Daoy (cell line): Measurements from ENCODE around the gene ZNF664. TPM values are rescaled to one million over a fixed set of nuclear protein-coding genes. Genes with fewer than 3 reads are reported as not detected.
"Not testable (repeated sequence)": the region's sequence is repeated elsewhere in the genome, so short reads cannot be mapped to it uniquely, and the experiment has no call there.

Source experiments
- DNase-seq: peaks from one replicate; pipeline ENCODE4 v3.0.0-alpha.2; 2015; ENCODE audit warnings: low read depth
- total RNA-seq: library from RNA; depleted of rRNA; stranded (reverse); fragments of >200 nt; shearing (Covaris generic); gene quantifications from 2 replicates; pipeline ENCODE4 v1.2.3, GENCODE V29; 2014

Gene ZNF664
- total RNA-seq, 1 experiment from 2014 or later: 50.9 TPM

GRCh38 chr12:123941624-123942237, 31.3 kb upstream of the ZNF664 start:
- DNase-seq: no peak

GRCh38 chr12:123942238-123942653, 30.8 kb upstream of the ZNF664 start:
- peak; percentile 65 for DNase-seq

- DNase-seq: no peak
Observed at GRCh38 chr12:123942911-123943648, 29.9 kb upstream of the ZNF664 start.

GRCh38 chr12:123943816-123944215, 29.2 kb upstream of the ZNF664 start:
- DNase-seq: no peak

GRCh38 chr12:123944696-123945095, 28.3 kb upstream of the ZNF664 start:
- no peak for DNase-seq

DNA sequence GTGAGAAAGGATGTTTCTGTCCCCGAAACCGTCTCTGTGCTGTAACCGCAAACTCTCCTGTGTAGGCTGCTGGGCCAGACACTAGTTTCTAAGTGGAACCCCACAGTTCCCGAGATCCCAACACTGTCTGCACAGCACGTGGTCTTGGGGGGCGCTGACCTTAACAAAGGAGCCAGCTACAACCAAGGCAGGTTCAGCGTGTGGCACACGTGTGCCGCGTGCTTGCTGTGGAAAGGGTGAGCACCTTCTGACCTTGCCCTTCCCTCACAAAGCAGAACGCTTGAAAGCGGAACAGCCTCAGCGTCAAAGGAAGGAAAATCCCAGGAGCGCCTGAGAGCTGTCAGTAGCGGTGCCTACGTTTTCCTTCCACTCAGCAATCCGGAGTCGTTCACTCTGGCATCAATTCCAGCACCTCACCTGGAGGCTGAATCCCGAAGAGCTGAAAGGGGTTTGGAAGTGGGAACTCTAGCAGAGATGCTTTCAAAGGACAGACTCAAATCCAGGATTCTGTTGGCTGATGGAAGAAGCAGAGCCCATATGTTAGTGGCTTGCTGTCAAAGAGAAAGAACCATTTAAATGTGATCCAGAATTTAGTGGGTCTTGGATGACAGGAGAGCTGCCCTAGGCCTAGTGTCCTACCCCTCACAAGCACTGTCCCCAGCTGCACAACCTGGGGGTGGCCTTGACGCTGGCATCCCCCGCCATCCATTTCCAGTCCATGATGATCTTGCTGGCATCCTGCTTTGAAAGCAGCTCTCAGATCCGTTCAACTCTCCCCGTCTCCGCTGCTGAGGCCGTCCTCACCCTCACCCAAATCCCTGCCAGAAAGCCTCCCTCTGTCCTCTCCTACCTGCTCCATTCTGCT, 27.5 kb upstream of the ZNF664 start:
- DNase-seq: no peak

- DNase-seq: no peak
Observed at GRCh38 chr12:123946152-123946515, 26.9 kb upstream of the ZNF664 start.

- not testable (repeated sequence) for DNase-seq
Observed at GRCh38 chr12:123946516-123947505, 26.2 kb upstream of the ZNF664 start.

DNA sequence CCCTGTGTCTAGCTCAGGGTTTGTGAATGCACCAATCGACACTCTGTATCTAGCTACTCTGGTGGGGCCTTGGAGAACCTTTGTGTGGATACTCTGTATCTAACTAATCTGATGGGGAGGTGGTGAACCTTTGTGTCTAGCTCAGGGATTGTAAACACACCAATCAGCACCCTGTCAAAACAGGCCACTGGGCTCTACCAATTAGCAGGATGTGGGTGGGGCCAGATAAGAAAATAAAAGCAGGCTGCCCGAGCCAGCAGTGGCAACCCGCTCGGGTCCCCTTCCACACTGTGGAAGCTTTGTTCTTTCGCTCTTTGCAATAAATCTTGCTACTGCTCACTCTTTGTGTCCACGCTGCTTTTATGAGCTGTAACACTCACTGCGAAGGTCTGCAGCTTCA, 25.5 kb upstream of the ZNF664 start:
- DNase-seq: not testable (repeated sequence)

- DNase-seq: no peak
Observed at GRCh38 chr12:123948401-123948795, 24.6 kb upstream of the ZNF664 start.

GRCh38 chr12:123948796-123949769, 23.9 kb upstream of the ZNF664 start:
- no peak for DNase-seq

DNA sequence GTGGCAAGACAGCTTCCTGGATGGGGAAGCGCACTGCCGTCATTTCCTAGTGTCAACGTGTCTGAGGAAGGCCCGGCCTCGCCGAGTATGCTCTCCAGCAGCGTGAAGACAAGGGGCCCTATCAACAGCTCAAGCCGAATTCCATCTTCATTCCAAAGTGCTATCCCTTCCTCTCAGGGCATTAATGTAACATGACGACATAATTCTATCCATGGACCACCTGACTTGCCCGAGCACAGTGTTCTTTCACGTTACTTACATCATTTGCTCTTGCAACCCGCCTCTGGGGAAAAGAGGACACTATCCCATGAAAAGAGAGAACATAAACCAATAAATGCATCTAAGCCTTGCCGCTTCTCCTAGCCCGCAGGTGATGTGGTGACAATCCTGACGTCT, 23.2 kb upstream of the ZNF664 start:
- DNase-seq: no peak

- DNase-seq: no peak
Observed at GRCh38 chr12:123950476-123951349, 22.3 kb upstream of the ZNF664 start.

GRCh38 chr12:123951467-123951866, 21.5 kb upstream of the ZNF664 start:
- no peak for DNase-seq

DNA sequence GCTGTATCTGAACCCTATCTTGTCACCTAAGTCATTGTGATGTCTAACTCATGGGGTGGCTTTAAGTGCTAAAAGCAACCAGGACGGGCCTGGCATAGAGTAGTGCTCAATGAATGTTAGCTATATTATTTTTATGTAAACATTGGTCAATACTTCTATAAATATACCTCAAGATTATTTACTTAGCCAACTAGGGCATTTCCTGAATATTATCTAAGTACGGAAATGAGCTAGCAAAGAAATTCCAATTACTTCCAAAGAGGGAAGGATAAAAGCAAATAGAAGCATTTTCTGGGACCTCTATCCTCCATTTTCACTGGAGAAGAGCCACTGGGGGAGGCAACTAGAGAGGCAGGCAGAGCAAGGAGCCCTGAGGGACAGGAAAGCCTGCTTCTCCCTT, 21.0 kb upstream of the ZNF664 start:
- no peak for DNase-seq

- no peak for DNase-seq
Observed at GRCh38 chr12:123954647-123955350, 18.2 kb upstream of the ZNF664 start.

GRCh38 chr12:123956249-123956648, 16.8 kb upstream of the ZNF664 start:
- no peak for DNase-seq

DNA sequence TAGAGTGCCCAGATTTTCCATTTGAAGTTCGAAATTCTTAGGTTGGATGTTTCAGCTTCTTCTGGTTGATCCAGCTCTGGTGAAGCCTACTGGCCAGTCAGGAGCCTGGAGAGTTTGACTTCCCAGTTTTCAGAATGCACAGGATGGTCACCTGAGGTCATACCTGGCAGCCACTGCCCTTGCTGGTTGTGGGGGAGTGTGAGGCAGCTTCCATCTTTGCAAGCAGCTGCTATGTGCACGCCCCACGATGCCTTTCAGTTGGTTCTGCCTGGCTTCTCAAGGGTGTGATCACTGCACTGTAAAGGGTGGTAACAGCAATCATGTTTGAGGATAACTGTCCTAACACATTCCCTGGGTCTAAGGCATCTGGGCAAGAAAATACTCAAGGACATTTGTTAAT, 15.8 kb upstream of the ZNF664 start:
- DNase-seq: no peak

- no peak for DNase-seq
Observed at GRCh38 chr12:123958462-123958861, 14.6 kb upstream of the ZNF664 start.
